Measurements from ENCODE around the gene SMAD6. TPM values are rescaled to one million over a fixed set of nuclear protein-coding genes. Genes with fewer than 3 reads are reported as not detected.

Gene SMAD6
- polyA plus RNA-seq, 1 of the 3 experiments (the other 2 are of a cell fraction), result 4.5 TPM

- Histone ChIP-seq H3F3A (replicated peaks; ENCODE audit: insufficient read depth) (peaks cover 17% of the 10 kb centered on the region), H3K27ac (ENCODE audit: low read depth in 2 of 2, low read length in 1 of 2) (peak overlapping the region in 1 of 2 experiments; percentile 35; a peak in 2 of 4 replicates), H3K4me2 (peak overlapping the region; percentile 23; the same call in 1 of the 2 replicates), H3K27me3 (ENCODE audit: insufficient read depth) (no peaks in the 10 kb centered on the region), H3K9me3 (no peaks in the 10 kb centered on the region), H3K4me3 (ENCODE audit: low read depth in 2 of 2, low read length in 1 of 2) (no peak overlapping the region), H3K9ac (no peak overlapping the region), H2AFZ (ENCODE audit: low read depth) (no peak overlapping the region), H3K4me1 (ENCODE audit: control insufficient read depth in 1 of 2, insufficient read depth in 2 of 2, low read depth in 1 of 2, low read length in 1 of 2) (peaks cover 0 to 13% of the 10 kb centered on the region in 2 experiments; a peak in 1 of 4 replicates), H3K9me2 (no peaks in the 10 kb centered on the region), H3K79me2 (ENCODE audit: insufficient read depth) (peaks cover 99% of the 10 kb centered on the region), H3K36me3 (replicated peaks in 1 of 2; ENCODE audit: control insufficient read depth in 1 of 2, insufficient read depth in 2 of 2, low read length in 1 of 2) (peaks cover 0 to 14% of the 10 kb centered on the region in 2 experiments), H4K20me1 (ENCODE audit: insufficient read depth) (peaks cover 89% of the 10 kb centered on the region)
- ChIA-PET POLR2A (interaction anchor here (0.6 kb wide), 1 partner anchor 17 kb away, joined by 5 read pairs; no protein-coding TSS in a partner anchor), CTCF (interaction anchor here (1.2 to 2.6 kb wide), 4 partner anchors 11 to 47 kb away, joined by 3 to 10 read pairs (median 6); no protein-coding TSS in a partner anchor)
- TF ChIP-seq POLR2AphosphoS5 (IDR thresholded peaks at IDR 0.05; ENCODE audit: low read depth, low read length) (no peak), TCF12 (IDR thresholded peaks at IDR 0.05) (no peak), MEF2A (IDR thresholded peaks at IDR 0.05; ENCODE audit: borderline replicate concordance, low read depth) (no peak), TEAD4 (IDR thresholded peaks at IDR 0.05; ENCODE audit: borderline replicate concordance, insufficient read depth) (no peak), GABPA (IDR thresholded peaks at IDR 0.05; ENCODE audit: low read depth) (no peak), GATA2 (CRISPR knock-in tag; IDR thresholded peaks at IDR 0.05) (no peak), USF2 (IDR thresholded peaks at IDR 0.05; ENCODE audit: borderline replicate concordance, low read depth, low read length) (no peak), CHD2 (IDR thresholded peaks at IDR 0.05; ENCODE audit: low read length, partially characterized antibody) (no peak), REST (IDR thresholded peaks at IDR 0.05; ENCODE audit: low read depth, low read length) (no peak), RAD21 (IDR thresholded peaks at IDR 0.05; ENCODE audit: low read length) (no peak), NRF1 (IDR thresholded peaks at IDR 0.05; ENCODE audit: low read depth, low read length) (no peak), SMC3 (IDR thresholded peaks at IDR 0.05; ENCODE audit: low read depth, low read length) (no peak), TAF1 (IDR thresholded peaks at IDR 0.05; ENCODE audit: borderline replicate concordance, low read depth, low read length) (no peak), ELF1 (IDR thresholded peaks at IDR 0.05) (no peak)
- WGBS (ENCODE audit: low lambda C conversion rate), result 93% methylated on average over 9 of the region's 10 CpGs
- no peak for DNase-seq
These were observed 33.2 kb downstream of the SMAD6 start for GRCh38 chr15:66734961-66735908.

All from SK-N-SH (cell line).